SU-DHL-6 (cell line): ENCODE measurements around the gene EEF1AKMT4.

ENCODE experiments used
- EZH2phosphoT487 ChIP-seq: fragments of 200-600 bp; sonication (generic), shearing (Covaris generic); conservative IDR thresholded peaks from 2 replicates; pipeline ENCODE4 v1.6.1; 2018; ENCODE audit warnings: mild to moderate bottlenecking, antibody characterized with exemption, low read length, moderate library complexity, mixed read lengths
- TF ChIP-seq, protein P1 (sequence below): fragments of 200-600 bp; sonication (generic); IDR thresholded peaks from one replicate; pipeline ENCODE4 v1.5.1; 2017; ENCODE audit warnings: antibody characterized with exemption, mild to moderate bottlenecking, low read length, moderate library complexity; ENCODE audit not compliant: insufficient read depth, poor library complexity, severe bottlenecking

DNA sequence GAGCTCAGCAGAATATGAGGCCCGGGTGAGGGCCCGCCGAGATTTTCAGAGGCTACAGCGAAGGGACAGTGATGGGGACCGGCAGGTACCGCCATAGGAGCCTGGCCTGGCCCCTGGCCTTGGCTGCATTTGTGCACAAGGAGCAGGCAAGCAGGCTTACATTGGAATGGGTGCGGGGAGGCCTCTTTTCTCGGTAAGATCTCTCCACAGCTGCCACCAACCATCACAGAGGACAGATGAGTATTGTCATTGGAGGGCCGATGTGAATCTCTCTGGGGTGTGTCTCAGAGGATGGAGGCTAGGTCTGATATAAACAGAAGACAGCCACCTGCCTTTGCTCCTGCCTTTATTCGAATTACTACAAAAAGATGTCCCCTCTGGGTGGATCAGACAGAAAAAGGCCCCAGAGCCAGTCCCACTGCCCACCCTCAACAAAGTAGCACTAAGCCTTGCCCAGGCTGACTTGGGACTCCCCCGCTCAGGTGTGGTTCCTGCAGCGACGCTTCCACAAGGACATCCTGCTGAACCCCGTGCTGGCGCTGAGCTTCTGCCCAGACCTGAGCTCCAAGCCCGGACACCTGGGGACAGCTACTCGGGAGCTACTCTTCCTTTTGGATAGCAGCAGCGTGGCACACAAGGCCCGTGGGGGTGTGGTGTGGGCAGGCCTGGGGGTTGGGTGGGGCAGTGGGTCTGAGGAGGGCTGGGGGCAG is 14.6 kb upstream of the EEF1AKMT4 start:
- TF ChIP-seq, protein P1, sequence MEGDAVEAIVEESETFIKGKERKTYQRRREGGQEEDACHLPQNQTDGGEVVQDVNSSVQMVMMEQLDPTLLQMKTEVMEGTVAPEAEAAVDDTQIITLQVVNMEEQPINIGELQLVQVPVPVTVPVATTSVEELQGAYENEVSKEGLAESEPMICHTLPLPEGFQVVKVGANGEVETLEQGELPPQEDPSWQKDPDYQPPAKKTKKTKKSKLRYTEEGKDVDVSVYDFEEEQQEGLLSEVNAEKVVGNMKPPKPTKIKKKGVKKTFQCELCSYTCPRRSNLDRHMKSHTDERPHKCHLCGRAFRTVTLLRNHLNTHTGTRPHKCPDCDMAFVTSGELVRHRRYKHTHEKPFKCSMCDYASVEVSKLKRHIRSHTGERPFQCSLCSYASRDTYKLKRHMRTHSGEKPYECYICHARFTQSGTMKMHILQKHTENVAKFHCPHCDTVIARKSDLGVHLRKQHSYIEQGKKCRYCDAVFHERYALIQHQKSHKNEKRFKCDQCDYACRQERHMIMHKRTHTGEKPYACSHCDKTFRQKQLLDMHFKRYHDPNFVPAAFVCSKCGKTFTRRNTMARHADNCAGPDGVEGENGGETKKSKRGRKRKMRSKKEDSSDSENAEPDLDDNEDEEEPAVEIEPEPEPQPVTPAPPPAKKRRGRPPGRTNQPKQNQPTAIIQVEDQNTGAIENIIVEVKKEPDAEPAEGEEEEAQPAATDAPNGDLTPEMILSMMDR: no peak
- no peak for TF ChIP-seq EZH2phosphoT487
